NCI-H128 (cell line): ENCODE measurements around the gene C1QTNF2.

Source experiments
- DNase-seq: peaks from one replicate; lab custom pipeline; 2025; ENCODE audit not compliant: unreplicated experiment; lab: John Stamatoyannopoulos, UW

C1QTNF2 gene

GRCh38 chr5:160375166-160375565, 4.7 kb upstream of the C1QTNF2 start:
- DNase-seq: no peak

- DNase-seq: no peak
These were observed 868 bp upstream of the C1QTNF2 start for GRCh38 chr5:160371294-160371693.

GRCh38 chr5:160370713-160371034, 248 bp upstream of the C1QTNF2 start:
- DNase-seq: no peak

- no peak for DNase-seq
These were observed 2.5 kb downstream of the C1QTNF2 start for GRCh38 chr5:160367885-160368284.

GRCh38 chr5:160367261-160367660, 3.2 kb downstream of the C1QTNF2 start:
- no peak for DNase-seq

GRCh38 chr5:160366230-160366629, 4.2 kb downstream of the C1QTNF2 start:
- DNase-seq: no peak

GRCh38 chr5:160363660-160364395, 6.6 kb downstream of the C1QTNF2 start:
- DNase-seq: no peak

GRCh38 chr5:160363211-160363610, 7.2 kb downstream of the C1QTNF2 start:
- no peak for DNase-seq

- no peak for DNase-seq
These were observed 8.7 kb downstream of the C1QTNF2 start for GRCh38 chr5:160361624-160362228.

GRCh38 chr5:160360310-160360709, 10.1 kb downstream of the C1QTNF2 start:
- no peak for DNase-seq

GRCh38 chr5:160359816-160360215, 10.6 kb downstream of the C1QTNF2 start:
- no peak for DNase-seq

GRCh38 chr5:160359242-160359641, 11.2 kb downstream of the C1QTNF2 start:
- DNase-seq: no peak

- no peak for DNase-seq
These were observed 12.5 kb downstream of the C1QTNF2 start for GRCh38 chr5:160357861-160358411.

GRCh38 chr5:160357394-160357793, 13.0 kb downstream of the C1QTNF2 start:
- DNase-seq: no peak

GRCh38 chr5:160356550-160357347, 13.7 kb downstream of the C1QTNF2 start:
- DNase-seq: no peak

- DNase-seq: no peak
These were observed 15.8 kb downstream of the C1QTNF2 start for GRCh38 chr5:160354666-160355065.

- DNase-seq: no peak
These were observed 17.0 kb downstream of the C1QTNF2 start for GRCh38 chr5:160353379-160353778.

GRCh38 chr5:160352308-160352707, 18.1 kb downstream of the C1QTNF2 start:
- no peak for DNase-seq

GRCh38 chr5:160349935-160350303, 20.5 kb downstream of the C1QTNF2 start:
- no peak for DNase-seq

GRCh38 chr5:160349249-160349934, 21.0 kb downstream of the C1QTNF2 start:
- DNase-seq: no peak

GRCh38 chr5:160348080-160348479, 22.3 kb downstream of the C1QTNF2 start:
- no peak for DNase-seq
